HG02798 (cell line): ENCODE results near the gene CDC73.
A peak's percentile ranks its signal among the peaks of the same experiment; 100 is the strongest.
"Not testable (repeated sequence)": the region's sequence is repeated elsewhere in the genome, so short reads cannot be mapped to it uniquely, and the experiment has no call there.

Experiments used
- ATAC-seq: cut with Tn5 transposase; IDR thresholded peaks from one replicate; pipeline ENCODE4 v1.9.1; 2021; ENCODE audit warnings: mild to moderate bottlenecking; ENCODE audit not compliant: unreplicated experiment, poor library complexity

The CDC73 gene

GRCh38 chr1:193270996-193271395 is 149.2 kb downstream of the CDC73 start:
- peak; percentile 92 for ATAC-seq

DNA sequence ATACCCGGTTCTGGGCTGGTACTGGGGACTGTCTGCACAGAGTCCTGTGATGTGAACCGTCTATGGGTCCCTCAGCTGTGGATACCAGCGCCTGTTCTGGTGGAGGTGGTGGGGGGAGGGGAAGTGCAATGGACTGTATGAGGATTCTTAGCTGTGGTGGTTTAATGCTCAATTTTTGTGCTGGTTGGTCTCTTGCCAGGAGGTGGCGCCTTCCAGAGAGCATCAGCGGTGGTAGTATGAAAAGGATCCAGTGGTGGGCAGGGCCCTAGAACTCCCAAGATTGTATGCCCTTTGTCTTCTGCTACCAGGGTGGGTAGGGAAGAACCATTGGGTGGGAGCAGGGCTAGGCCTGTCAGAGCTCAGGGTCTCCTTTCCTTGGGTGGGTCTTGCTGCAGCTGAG is 153.9 kb downstream of the CDC73 start:
- no peak for ATAC-seq

DNA sequence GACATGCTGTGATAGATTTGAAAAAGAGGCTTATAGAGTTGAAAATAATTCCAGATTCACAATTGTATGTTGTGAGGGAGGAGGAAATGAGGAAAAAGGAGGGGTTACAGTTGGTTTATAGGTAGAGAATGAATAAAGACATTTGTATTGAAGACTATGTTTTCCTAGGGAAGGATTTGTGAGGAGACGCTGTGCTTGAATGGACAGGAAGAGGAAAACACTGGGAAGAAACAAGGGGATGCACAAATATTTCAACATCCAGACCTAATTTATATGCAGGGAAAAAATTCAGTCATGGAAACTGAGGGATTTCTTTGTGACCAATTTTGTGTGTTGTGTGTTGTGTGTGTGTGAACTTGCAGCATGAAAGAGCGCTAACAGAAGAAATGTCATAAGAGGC is 157.1 kb downstream of the CDC73 start:
- ATAC-seq, result no peak

GRCh38 chr1:193281894-193282293 is 160.1 kb downstream of the CDC73 start:
- ATAC-seq, result no peak

DNA sequence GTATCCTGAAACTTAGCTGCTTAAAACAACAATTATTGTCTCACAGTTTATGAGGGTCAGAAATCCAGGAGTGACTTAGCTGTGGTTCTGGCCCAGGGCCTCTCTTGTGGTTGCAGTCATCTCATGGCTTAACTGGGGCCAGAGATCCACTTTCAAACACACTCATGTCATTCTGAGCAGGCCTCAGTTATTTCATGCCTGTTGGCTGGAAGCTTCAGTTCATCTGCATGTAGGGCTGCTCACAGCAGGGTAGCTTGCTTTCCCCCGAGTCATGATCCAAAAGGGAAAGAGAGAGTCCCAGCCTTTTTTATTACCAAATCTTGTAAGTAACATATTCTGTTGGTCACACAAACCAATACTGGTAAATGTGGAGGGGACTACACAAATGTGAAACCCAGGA is 161.2 kb downstream of the CDC73 start:
- no peak for ATAC-seq

- no peak for ATAC-seq
These were observed 162.4 kb downstream of the CDC73 start for GRCh38 chr1:193284219-193284618.

- ATAC-seq, result no peak
These were observed 163.8 kb downstream of the CDC73 start for GRCh38 chr1:193285641-193286040.

GRCh38 chr1:193288548-193289080 is 166.8 kb downstream of the CDC73 start:
- ATAC-seq, result not testable (repeated sequence)

- no peak for ATAC-seq
These were observed 171.9 kb downstream of the CDC73 start for GRCh38 chr1:193293726-193294125.

- peak; percentile 80 for ATAC-seq
These were observed 177.2 kb downstream of the CDC73 start for GRCh38 chr1:193299038-193299437.

GRCh38 chr1:193301746-193302145 is 179.9 kb downstream of the CDC73 start:
- no peak for ATAC-seq

GRCh38 chr1:193303849-193304248 is 182.0 kb downstream of the CDC73 start:
- no peak for ATAC-seq
